Right kidney (tissue), 1 donor: Measurements from ENCODE around the gene CRYBB3.
"Not testable (repeated sequence)": the region's sequence is repeated elsewhere in the genome, so short reads cannot be mapped to it uniquely, and the experiment has no call there.

Experiments used
- DNase-seq: peaks from one replicate; pipeline ENCODE4 v3.0.0-alpha.2; 2016

Gene CRYBB3

DNA sequence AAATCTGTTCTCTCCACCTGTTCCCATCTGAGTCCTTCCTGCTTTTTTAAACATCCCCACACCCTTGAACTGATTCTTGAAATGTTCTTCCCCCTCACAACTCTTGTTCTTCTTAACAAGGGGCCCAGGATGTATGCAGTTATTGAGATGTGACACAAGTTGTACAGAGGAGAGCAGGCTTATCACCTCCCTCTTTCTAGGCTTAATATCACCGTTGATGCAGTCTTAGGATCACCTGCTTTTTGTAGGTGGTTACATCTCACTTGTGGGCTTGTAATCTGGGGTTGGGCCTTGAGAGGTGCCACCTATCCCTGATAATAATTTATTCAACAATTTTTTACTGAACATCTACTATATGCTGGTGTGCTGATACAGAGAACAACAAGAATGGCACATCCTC, 6.2 kb downstream of the CRYBB3 start:
- no peak for DNase-seq

DNA sequence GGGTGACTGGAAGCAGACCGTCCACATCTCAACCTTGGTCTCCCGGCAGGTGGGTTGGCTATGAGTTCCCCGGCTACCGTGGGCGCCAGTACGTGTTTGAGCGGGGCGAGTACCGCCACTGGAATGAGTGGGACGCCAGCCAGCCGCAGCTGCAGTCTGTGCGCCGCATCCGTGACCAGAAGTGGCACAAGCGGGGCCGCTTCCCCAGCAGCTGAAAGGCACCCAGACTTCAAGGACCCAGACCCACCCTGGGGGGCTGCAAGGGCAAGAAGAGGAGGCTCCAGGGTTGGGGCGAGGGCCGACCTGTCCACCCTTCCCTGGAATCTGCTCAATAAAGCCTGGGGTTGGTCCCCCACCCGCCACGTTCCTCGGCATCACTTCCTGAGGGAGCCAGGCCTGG, 7.3 kb downstream of the CRYBB3 start:
- no peak for DNase-seq

DNA sequence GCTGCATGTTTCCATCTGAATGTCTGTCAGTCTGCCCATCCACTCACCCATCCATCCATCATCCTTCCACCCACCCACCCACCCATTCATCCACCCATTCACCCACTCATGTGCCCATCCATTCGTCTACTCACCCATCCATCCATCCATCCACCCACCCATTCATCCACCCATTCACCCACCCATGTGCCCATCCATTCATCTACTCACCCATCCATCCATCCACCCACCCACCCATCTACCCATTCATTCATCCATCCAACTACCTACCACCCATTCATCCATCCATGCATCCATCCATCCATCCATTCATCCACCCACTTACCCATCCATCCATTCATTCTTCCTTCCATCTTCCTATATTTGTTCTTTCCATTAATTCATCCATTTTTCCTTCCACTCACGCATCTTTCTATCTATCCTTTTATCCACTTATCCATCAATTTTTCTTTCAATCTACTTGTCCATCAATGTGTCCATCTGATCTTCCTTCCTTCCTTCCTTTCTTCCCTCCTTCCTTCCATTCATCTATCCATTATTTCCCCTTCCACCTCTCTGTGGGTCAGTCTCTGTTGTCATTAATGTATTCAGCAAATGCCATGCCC, 8.0 kb downstream of the CRYBB3 start:
- no peak for DNase-seq

DNA sequence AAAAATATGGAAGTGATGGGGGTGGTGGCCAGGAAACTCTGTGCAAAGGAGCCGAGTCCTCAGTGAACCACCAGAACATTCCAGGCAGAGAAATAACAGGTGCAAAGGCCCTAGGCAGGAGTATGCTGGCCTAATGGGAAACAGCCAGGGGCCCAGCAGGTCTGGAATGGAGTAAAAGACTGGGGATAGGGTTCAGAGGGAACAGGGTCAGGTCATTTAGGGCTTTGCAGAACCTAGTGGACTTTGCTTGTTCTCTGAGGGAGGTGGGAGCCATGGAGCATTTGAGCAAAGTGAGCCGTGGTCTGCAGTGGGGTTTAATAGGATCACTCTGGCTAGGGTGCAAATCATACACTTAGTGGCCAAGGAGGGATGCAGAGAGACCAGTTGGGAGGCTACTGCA, 8.7 kb downstream of the CRYBB3 start:
- DNase-seq = no peak

DNA sequence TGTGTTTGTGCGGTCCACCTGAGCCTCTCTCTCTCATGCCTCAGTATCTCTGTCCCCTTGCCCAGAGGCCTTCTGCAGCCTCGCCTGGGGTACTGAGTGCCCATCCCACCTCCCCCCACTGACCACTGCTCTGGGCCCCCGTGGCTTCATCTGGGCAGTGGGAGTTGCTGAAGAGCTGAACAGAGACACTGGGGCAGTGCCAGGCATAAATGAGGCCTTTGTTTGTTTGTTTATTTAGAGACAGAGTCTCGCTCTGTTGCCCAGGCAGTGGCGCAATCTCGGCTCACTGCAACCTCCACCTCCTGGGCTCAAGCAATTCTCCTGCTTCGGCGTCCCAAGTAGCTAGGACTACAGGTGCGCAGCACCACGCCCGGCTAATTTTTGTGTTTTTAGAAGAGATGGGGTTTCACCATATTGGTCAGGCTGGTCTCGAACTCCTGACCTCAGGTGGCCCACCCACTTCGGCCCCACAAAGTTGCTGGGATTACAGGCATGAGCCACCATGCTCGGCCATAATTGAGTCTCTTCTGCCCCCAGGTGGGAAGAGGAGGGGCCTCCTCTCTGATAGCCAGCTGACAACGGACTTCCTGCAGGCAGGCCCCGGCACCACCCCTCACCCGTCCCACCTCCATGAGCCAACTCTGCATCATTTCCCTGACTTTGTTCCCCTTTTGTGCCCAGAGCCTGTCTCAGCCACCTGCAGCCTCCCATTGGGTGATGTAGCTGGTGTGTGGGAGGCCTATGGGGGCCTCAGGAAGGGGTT, 9.3 kb downstream of the CRYBB3 start:
- no peak for DNase-seq

DNA sequence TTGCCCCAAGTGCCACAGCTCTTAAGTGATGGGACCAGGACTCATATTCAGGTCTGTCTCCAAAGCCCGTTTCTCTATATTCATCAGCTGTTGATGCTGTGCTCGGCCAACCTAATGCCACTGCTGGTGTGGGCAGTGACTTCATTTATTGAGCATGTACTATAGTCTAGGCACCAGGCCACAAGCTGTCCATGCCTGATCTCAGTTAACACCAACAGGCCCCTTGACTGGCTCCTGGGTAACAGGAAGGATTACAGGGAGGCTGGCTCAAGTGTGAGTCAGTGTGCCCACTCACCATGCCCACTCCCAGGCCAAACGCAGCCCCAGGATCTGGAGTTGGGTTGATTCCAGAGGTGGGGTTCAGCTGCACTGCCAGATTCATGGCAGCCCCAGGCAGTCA, 11.1 kb downstream of the CRYBB3 start:
- no peak for DNase-seq

DNA sequence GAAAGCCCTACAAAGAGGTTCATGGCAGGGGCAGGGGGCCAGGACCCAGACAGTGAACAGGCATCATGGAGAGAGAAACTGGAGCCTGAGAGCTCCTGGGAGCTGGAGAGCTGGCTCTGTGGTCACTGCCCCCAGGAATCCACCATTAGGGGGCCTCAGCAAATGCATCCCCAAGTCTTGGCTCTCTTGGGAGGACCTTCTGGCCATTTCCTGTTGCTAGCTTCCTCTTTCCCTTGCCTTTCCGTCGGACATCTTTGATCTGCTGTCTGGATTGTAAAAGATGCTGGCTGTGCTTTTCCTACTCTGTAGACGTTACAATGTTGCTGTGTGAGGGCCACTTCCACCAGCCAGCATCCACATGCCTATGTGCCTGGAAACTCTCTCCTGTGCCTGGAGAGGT, 12.7 kb downstream of the CRYBB3 start:
- DNase-seq = no peak

DNA sequence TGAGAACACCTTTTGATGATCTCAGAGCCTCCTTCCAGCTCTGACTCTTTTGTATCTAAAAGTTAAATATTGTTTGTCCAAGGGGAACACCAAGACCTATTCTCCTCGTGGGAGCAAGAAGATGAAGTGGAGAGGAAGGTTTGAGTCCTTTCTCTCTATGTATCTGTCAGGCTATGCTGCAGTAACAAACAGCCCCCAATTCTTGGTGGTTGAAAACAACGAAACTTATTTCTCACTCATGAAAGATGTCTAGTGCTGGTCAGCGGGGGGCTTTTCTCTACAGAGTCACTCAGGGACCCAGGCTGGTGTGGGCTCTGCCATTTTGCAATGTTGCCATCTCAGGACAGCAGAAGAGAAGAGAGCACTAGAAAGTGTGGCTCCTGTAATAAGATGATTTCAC, 13.6 kb downstream of the CRYBB3 start:
- no peak for DNase-seq

DNA sequence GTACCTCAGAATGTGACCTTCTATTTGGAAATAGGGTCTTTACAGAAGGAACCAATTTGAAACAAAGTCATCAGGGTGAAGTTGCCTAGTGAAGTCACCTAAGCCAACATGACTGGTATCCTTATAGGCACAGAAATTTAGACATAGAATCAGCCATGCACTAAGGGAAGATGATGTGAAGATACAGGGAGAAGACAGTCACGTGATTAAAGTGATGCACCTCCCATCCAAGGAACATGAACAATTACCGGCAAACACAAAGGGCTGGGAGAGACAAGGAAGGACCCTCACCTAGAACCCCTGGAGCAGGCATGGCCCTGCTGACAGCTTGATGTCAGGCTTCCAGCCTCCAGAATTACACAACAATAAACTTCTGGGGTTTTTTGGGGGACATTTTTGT, 16.6 kb downstream of the CRYBB3 start:
- no peak for DNase-seq

DNA sequence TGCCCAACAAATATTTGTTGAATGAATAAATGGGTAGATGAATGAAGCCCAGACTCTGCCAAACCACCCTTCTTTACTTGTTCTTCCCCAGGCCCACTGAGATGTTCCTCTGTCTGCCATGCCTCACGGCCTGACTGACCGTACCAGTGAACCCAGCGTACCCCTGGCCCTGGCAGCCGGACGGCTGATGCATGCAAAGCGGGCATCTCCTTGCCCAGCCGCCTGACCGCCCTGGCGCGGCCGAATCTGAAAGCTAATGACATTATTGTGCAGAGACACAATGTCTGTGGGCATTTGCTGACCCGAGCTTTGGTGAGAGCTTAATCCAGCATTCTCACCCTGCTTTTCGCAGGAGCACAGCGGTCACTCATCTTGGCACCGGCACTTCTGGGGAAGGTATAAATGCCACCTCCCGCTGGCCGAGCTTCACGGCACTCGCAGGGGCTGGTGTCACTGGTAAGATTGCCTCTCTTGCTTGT, 19.6 kb downstream of the CRYBB3 start, which contains the start of gene CRYBB2:
CRYBB2 (plus strand) TSS at position 429 of the 479 bp plus-strand sequence. CDS start 1,791 bp downstream, outside the sequence.
- DNase-seq = no peak

DNA sequence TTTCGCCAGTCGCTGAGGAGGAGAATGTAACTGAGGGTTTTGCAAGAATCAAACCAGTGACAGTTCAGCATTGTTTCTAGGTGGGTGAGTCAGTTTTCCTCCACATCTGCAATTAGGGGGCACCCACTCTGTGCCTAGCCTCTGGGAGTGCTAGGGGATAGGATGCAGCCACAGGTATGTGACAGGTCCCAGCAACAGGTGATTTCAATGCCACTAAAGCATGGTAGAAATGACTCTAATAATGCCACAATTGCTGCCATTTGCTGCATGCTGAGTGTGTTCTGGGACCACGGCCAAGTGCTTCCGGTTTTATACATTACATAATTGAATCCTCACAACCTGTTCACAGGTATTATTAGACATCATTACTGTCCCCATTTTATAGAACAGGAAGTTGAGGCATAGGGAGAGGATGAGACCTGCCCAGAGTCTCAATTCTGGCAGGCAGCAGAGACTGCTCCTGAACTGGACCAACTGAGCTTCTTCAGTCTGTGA, 20.3 kb downstream of the CRYBB3 start:
- no peak for DNase-seq

DNA sequence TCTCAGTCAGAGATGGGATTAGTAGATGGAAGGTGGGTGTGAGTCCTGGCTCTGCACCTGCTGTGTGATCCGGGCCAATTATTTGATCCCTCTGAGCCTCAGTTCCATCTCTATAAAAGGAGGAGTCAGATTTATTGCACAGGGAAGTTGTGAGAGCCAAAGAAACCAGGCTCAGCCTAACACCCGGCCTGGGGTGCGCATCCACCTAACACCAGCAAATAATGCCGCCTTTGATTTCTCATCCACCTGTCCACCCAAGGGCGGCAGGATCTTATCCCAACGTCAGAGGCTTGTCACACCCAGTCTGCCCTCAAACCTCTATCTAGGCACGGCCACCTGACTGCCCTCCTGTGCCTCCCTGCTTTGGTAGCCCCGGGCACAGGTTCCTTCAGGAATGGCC, 22.1 kb downstream of the CRYBB3 start:
- no peak for DNase-seq

DNA sequence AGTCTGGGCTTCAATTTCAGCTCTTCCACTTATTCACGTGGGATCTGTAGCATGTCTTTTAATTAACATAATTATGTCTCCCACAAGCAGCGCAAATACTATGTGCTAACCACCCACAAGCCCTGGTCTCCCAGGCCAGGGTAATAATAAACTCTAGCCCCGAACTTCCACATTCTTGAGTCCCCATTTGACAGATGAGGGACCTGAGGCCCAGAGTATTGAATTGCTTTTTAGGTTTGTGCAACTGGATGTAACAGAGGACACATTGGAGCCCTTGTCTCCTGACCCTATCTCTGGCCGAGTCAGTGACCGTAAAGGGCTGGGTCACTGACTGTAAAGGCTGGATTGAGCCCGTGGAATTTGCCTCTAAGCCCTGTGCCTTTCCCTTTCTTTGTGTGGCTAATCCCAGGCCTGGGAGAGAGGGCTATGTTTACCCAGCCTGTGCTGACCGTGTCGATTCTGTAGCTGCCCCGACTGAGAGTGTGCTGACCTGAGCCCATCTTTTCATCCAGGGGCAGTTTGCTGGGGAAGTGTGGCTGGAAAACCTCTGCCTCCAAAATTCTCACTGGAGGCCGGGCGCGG, 23.7 kb downstream of the CRYBB3 start:
- DNase-seq = no peak

DNA sequence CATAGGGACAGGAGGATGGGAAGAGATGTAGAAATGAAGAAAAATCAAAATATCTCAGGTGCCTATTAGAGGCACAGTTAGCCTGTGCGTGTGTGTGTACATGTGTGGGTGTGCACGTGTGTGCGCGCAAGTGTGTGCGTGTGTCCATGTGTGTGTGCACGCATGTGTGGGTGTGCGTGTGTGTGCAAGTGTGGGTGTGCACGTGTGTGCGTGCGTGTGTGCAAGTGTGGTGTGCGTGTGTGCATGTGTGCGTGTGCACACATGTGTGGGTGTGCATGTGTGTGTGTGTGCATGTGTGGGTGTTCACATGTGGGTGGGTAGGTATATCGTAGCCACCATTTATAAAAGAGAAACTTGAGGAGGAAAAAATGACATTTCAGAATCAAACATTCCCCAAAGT, 29.2 kb downstream of the CRYBB3 start:
- no peak for DNase-seq

DNA sequence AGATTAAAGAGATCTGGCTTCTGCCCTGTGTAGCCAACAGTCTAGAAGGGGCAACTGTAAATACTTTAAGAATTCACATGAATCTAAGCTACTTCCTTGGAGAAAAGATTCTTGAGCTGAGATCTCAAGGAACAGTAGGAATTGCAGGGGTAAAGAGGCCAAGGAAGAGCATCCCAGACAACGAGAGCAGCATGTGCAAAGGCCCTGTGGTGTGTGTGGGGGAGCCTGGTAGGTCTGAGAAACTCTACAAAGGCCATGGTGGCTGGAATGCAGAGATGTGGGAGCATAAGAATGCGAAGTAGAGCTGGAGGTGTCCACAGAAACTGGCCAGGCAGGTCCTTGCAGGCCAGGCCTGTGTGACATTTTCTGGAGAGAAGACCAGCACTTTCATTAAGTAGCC, 31.1 kb downstream of the CRYBB3 start:
- not testable (repeated sequence) for DNase-seq

DNA sequence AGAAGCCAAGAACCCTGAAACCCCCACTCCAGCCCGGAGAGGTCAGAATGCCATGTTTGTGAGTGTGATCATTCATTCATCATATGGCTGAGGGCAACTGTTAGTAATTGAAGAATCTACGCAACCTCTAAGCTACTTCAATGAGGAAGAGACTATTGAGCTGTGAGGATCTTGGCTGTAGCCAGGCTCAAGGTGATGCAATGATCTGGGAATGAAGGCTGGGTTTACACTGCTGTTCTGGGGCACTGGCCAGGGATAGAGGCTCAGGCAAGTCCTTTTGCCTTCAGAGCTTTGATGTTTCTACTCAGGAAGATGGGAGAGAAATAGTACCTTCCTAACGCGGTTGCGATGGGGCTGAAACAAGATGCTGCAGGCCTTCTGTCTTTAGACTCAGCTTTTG, 32.6 kb downstream of the CRYBB3 start:
- no peak for DNase-seq

DNA sequence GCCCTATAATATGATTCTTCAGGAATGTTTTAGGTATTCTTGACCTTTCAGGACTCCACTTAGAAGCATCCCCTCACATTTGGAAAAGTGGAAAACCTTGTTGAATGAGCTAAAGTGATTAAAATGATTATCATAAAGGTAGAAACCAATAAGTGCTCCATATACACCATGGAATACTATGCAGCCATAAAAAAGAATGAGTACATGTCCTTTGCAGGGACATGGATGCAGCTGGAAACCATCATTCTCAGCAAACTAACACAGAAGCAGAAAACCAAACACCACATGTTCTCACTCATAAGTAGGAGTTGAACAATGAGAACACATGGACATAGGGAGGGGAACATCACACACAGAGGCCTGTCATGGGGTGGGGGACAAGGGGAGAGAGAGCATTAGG, 34.0 kb downstream of the CRYBB3 start:
- not testable (repeated sequence) for DNase-seq

DNA sequence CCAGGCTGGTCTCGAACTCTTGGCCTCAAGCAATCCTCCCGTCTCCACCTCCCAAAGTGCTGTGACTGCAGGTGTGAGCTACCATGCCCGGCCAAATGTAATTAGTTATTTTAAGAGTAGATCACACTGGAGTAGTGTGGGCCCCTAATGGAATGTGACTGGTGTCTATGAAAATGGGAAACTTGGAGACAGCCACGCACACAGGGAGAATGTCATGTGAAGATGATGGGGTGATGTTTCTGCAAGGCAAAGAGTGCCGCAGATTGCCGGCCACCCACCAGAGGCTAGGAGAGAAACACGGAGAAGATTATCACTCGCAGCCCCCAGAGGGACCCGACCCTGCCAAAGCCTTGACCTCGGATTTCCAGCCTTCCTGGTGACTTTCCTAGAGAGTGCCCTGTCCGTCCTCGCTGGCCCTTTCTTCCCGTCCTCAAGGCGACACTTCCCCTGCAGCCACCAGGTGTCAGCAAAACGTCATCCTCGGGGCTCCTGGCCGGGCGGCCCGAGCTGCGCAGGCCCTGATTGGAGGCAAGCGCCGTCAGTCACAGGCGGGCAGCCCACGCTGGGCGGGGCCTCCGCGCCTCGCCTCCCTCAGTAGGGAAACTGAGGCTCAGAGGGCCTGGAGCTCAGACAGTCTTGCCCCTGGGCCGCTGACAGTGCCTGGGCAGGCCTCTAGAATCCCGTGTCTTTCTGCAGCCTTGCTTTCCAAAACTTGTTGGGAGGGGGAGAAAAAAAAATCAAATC, 36.1 kb downstream of the CRYBB3 start:
- peak; percentile 66 for DNase-seq

DNA sequence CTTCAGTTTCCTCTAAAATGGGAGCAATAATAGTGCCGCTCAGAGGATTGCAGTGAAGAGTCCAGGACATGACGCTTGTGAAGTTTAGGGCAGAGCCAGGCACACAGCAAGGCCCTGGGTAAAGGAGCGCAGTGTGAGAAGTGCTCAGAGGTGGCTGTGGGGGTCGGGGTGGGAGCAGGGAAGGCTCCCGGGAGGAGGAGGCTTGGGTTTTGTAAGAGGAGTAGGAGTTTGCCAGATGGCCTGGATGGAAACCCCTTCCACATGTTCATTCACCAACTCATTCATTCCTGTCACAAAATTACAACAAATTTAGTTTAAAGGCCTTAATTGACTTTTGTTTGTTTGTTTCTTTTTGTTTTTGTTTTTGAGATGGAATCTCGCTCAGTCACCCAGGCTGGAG, 36.8 kb downstream of the CRYBB3 start:
- DNase-seq = no peak

DNA sequence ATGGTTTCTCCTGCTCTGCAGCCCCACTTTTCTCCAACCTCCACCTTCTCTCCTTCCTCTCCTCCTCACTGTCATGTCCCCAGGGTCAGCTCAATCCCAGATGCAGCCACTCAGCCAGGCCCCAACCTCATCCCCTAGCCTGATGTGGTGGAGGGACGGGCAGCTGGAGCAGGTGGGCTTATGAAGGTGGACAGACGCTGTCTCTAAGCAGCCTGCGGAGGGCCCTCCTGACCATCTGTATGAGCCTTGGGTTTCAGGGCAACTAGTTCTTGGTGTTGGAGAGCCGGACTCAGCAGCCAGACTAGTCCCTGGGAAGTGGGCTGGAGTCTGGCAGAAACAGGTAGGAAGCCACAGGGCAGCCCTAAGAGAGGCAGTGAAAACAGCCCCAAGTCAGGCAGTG, 37.8 kb downstream of the CRYBB3 start:
- no peak for DNase-seq

DNA sequence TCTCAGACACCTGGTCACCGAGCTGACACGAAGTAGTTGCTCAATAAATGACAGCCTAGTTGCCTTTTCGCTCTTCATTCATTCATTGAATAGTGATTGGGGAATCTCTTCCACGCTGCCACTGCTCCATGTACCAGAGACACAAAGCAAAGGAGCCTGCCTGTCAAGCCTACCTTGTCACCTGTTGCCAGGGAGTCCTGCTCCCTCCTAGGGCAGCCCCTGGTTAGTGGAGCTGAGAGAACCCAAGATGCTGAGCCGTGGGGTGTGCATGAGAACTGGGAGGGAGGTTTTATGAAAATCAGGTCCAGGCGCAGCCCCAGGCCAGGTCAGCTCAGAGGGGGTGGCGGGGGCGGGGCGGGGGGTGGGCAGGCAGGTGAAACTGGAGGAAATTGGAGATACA, 38.4 kb downstream of the CRYBB3 start:
- not testable (repeated sequence) for DNase-seq

DNA sequence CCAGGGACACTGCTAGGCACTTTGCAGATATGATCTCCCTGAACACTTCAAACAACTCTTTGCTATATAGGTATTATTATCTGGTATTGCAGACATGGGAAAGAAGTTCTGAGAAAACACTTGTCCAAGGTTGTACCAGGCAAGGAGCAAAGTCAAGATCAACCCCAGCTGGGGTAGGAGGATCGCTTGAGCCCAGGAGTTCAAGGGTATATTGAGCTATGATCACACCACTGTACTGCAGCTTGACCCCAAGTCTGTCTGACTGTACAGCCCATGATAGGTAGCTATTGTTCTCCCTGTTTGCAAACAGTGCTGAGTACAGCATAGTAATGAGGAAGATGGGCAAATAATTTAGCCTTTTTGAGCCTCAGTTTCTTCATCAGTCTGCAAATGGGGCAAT, 55.5 kb downstream of the CRYBB3 start:
- DNase-seq = not testable (repeated sequence)
